ENCODE data around the gene MACROD2. TPM values are rescaled to one million over a fixed set of nuclear protein-coding genes. Genes with fewer than 3 reads are reported as not detected.
A peak's percentile ranks its signal among the peaks of the same experiment; 100 is the strongest.

MACROD2 gene
- total RNA-seq, 1 experiment from 2014 or later = 1.4 TPM

DNA sequence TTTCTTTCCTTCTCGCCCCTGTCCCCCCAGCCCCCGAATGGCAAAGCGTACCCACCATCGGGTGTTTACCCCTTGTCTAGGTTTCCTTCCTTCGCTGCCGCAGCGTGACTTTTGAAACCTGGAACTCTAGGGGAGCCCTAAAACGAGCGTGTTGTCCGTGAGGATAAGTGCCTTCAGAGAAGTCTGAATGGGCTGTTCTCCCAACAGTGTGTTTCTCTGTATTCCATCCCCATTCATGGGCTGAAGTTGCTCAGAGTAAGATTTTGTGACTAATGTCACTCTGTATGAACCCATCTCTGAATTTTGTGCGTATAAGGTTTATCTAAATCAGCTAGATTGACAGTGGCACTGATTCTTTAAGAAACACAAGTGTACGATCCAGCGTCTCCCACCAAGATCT lies 949 bp downstream of the MACROD2 start:
- Histone ChIP-seq H3K27me3 (replicated peaks; ENCODE audit: insufficient read depth, low read depth, low read length, poor library complexity) (peaks cover 18% of the 10 kb centered on the region), H3K4me1 (ENCODE audit: insufficient read depth, low read length, poor library complexity, severe bottlenecking) (no peaks in the 10 kb centered on the region), H3K27ac (ENCODE audit: low read depth, low read length, poor library complexity, severe bottlenecking) (no peak overlapping the region), H3K9me3 (ENCODE audit: low read depth, low read length, poor library complexity, severe bottlenecking) (peaks cover 13% of the 10 kb centered on the region), H3K36me3 (ENCODE audit: insufficient read depth, low read length, poor library complexity, severe bottlenecking) (no peaks in the 10 kb centered on the region), H3K4me3 (ENCODE audit: low read depth, low read length, poor library complexity, severe bottlenecking) (peak overlapping the region; percentile 51)
- TF ChIP-seq, protein P1, sequence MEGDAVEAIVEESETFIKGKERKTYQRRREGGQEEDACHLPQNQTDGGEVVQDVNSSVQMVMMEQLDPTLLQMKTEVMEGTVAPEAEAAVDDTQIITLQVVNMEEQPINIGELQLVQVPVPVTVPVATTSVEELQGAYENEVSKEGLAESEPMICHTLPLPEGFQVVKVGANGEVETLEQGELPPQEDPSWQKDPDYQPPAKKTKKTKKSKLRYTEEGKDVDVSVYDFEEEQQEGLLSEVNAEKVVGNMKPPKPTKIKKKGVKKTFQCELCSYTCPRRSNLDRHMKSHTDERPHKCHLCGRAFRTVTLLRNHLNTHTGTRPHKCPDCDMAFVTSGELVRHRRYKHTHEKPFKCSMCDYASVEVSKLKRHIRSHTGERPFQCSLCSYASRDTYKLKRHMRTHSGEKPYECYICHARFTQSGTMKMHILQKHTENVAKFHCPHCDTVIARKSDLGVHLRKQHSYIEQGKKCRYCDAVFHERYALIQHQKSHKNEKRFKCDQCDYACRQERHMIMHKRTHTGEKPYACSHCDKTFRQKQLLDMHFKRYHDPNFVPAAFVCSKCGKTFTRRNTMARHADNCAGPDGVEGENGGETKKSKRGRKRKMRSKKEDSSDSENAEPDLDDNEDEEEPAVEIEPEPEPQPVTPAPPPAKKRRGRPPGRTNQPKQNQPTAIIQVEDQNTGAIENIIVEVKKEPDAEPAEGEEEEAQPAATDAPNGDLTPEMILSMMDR (conservative IDR thresholded peaks at IDR 0.05; ENCODE audit: low read depth, low read length) = no peak
- no peak for TF ChIP-seq EZH2 (IDR thresholded peaks at IDR 0.05; ENCODE audit: borderline replicate concordance, low read depth, low read length, poor library complexity, severe bottlenecking)
- BruUV-seq (replicated peaks) = no TSS peak
- POLR2A ChIA-PET (ENCODE audit: low non-redundant PET) = no interaction called here
- CTCF ChIA-PET = no interaction called here
- intact Hi-C loops (cut with micrococcal nuclease; ENCODE audit: unreplicated experiment) = no loop called here
- DNase-seq (ENCODE audit: low spot score) = peak; percentile 3

DNA sequence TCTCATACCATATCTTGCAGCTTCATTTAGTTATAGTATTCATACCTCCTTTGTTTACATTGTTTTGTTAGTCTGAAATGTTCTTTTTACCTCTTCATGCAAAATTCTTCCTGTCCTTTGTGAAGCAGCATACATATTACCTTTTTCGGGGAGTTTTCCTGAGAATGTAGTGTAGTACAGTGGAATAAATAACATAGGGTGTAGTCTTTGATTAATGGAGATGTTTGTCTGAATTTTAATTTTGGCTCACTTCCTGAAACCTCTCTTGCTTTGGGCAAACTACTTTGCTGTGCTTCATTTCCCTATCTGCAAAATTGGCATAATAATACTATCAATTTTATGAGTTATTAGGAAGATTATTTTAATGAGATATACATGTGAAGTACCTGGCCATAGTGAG lies 5.6 kb downstream of the MACROD2 start:
- CTCF ChIA-PET = no interaction called here
- intact Hi-C loops (cut with micrococcal nuclease; ENCODE audit: unreplicated experiment) = no loop called here
- H3K4me1 ChIP-seq (ENCODE audit: insufficient read depth, low read length, poor library complexity, severe bottlenecking) = no peaks in the 10 kb centered on the region
- TF ChIP-seq, protein P1 (conservative IDR thresholded peaks at IDR 0.05; ENCODE audit: low read depth, low read length) = no peak
- no peak for TF ChIP-seq EZH2 (IDR thresholded peaks at IDR 0.05; ENCODE audit: borderline replicate concordance, low read depth, low read length, poor library complexity, severe bottlenecking)
- H3K36me3 ChIP-seq (ENCODE audit: insufficient read depth, low read length, poor library complexity, severe bottlenecking) = no peaks in the 10 kb centered on the region
- POLR2A ChIA-PET (ENCODE audit: low non-redundant PET) = no interaction called here
- H3K9me3 ChIP-seq (ENCODE audit: low read depth, low read length, poor library complexity, severe bottlenecking) = no peaks in the 10 kb centered on the region
- peaks cover 18% of the 10 kb centered on the region for H3K27me3 ChIP-seq (replicated peaks; ENCODE audit: insufficient read depth, low read depth, low read length, poor library complexity)
- BruUV-seq (replicated peaks) = no TSS peak
- no peak for DNase-seq (ENCODE audit: low spot score)
- no peak overlapping the region for H3K4me3 ChIP-seq (ENCODE audit: low read depth, low read length, poor library complexity, severe bottlenecking)
- H3K27ac ChIP-seq (ENCODE audit: low read depth, low read length, poor library complexity, severe bottlenecking) = no peak overlapping the region

DNA sequence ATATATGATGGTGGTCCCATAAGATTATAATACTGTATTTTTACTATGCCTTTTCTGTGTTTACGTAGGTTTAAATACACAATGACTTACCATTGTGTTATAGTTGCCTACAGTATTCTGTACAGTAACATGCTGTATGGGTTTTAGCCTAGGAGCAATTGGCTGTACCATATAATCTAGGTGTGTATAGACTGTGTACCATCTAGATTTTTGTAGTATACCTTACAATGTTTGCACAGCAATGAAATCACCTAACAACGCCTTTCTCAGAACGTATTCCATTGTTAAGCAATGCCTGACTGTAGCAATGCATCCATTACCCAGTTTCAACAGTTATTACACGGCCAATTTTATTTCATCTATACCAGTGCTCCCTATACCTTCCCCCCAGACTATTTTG lies 10.7 kb downstream of the MACROD2 start:
- no TSS peak for BruUV-seq (replicated peaks)
- no peak overlapping the region for H3K4me3 ChIP-seq (ENCODE audit: low read depth, low read length, poor library complexity, severe bottlenecking)
- H3K36me3 ChIP-seq (ENCODE audit: insufficient read depth, low read length, poor library complexity, severe bottlenecking) = no peaks in the 10 kb centered on the region
- H3K27ac ChIP-seq (ENCODE audit: low read depth, low read length, poor library complexity, severe bottlenecking) = no peak overlapping the region
- no peaks in the 10 kb centered on the region for H3K9me3 ChIP-seq (ENCODE audit: low read depth, low read length, poor library complexity, severe bottlenecking)
- DNase-seq (ENCODE audit: low spot score) = no peak
- intact Hi-C loops (cut with micrococcal nuclease; ENCODE audit: unreplicated experiment) = no loop called here
- H3K27me3 ChIP-seq (replicated peaks; ENCODE audit: insufficient read depth, low read depth, low read length, poor library complexity) = no peaks in the 10 kb centered on the region
- POLR2A ChIA-PET (ENCODE audit: low non-redundant PET) = no interaction called here
- no peaks in the 10 kb centered on the region for H3K4me1 ChIP-seq (ENCODE audit: insufficient read depth, low read length, poor library complexity, severe bottlenecking)
- TF ChIP-seq, protein P1 (conservative IDR thresholded peaks at IDR 0.05; ENCODE audit: low read depth, low read length) = no peak
- TF ChIP-seq EZH2 (IDR thresholded peaks at IDR 0.05; ENCODE audit: borderline replicate concordance, low read depth, low read length, poor library complexity, severe bottlenecking) = no peak
- CTCF ChIA-PET = no interaction called here
